Peyer's patch (tissue), 4 donors: ENCODE data around the gene LGALS7.

Source experiments
- CTCF ChIP-seq, 6 experiments: fragments of 450-650 bp in 4 of 6; fragments of 200-600 bp in 2 of 6; sonication (generic) in 1 of 6; IDR thresholded peaks; one replicate each; pipeline ENCODE4 v1.5.1; 2017 to 2019; ENCODE audit warnings: antibody characterized with exemption in 6 of 6, mild to moderate bottlenecking in 3 of 6, moderate library complexity in 1 of 6
- POLR2A ChIP-seq, 2 donors: fragments of 450-650 bp; IDR thresholded peaks; one replicate each; pipeline ENCODE4 v1.5.1; 2017; ENCODE audit warnings: antibody characterized with exemption in 2 of 2, mild to moderate bottlenecking in 2 of 2, moderate library complexity in 2 of 2

GRCh38 chr19:38745316-38745715, 28.0 kb downstream of the LGALS7 start:
- TF ChIP-seq POLR2A (IDR thresholded peaks at IDR 0.05): no peak
- no peak for TF ChIP-seq CTCF (IDR thresholded peaks at IDR 0.05)
